HL-60/S4 treated with phorbol 12-myristate 13-acetate at 8.2 ng/mL for 4 days and 3 days (cell line): ENCODE measurements around the gene TST.

Source experiments
- in situ Hi-C: fragments of 300-500 bp; cut with MboI; formaldehyde crosslinking; loops from 2 replicates; pipeline ENCODE4 v1.15.0; 2022; ENCODE audit warnings: low sequenced_read_pairs

TST gene

GRCh38 chr22:36988075-36988832, 31.0 kb downstream of the TST start:
- in situ Hi-C loops: no loop called here

- in situ Hi-C loops: no loop called here
Measured at GRCh38 chr22:36986242-36986821, 32.9 kb downstream of the TST start.

GRCh38 chr22:36985211-36985889, 33.9 kb downstream of the TST start:
- in situ Hi-C loops: no loop called here

- in situ Hi-C loops: no loop called here
Measured at GRCh38 chr22:36982136-36982535, 37.1 kb downstream of the TST start.

- in situ Hi-C loops: no loop called here
Measured at GRCh38 chr22:36981247-36981775, 37.9 kb downstream of the TST start.

- in situ Hi-C loops: loop anchor here (10.0 kb wide), 1 partner anchor 114 kb away; the partner anchor contains the start of gene NCF4
Measured at GRCh38 chr22:36979016-36979910, 40.0 kb downstream of the TST start.

- in situ Hi-C loops: loop anchor here (10.0 kb wide), 1 partner anchor 113 kb away; the partner anchor contains the start of gene NCF4
Measured at GRCh38 chr22:36977947-36978660, 41.1 kb downstream of the TST start.

- in situ Hi-C loops: loop anchor here (10.0 kb wide), 1 partner anchor 113 kb away; the partner anchor contains the start of gene NCF4
Measured at GRCh38 chr22:36977401-36977861, 41.8 kb downstream of the TST start.

GRCh38 chr22:36976606-36977005, 42.6 kb downstream of the TST start:
- in situ Hi-C loops: loop anchor here (10.0 kb wide), 1 partner anchor 112 kb away; the partner anchor contains the start of gene NCF4

GRCh38 chr22:36971341-36972125, 47.7 kb downstream of the TST start:
- in situ Hi-C loops: loop anchor here (10.0 kb wide), 1 partner anchor 107 kb away; the partner anchor contains the start of gene NCF4

GRCh38 chr22:36968249-36968964, 50.8 kb downstream of the TST start:
- in situ Hi-C loops: no loop called here

- in situ Hi-C loops: no loop called here
Measured at GRCh38 chr22:36966851-36967540, 52.3 kb downstream of the TST start.

- in situ Hi-C loops: no loop called here
Measured at GRCh38 chr22:36965696-36966095, 53.6 kb downstream of the TST start.

GRCh38 chr22:36964106-36964505, 55.1 kb downstream of the TST start:
- in situ Hi-C loops: no loop called here

GRCh38 chr22:36963302-36963701, 55.9 kb downstream of the TST start:
- in situ Hi-C loops: no loop called here

GRCh38 chr22:36961626-36962025, 57.6 kb downstream of the TST start:
- in situ Hi-C loops: no loop called here
